Heart left ventricle (tissue), 11 donors: ENCODE data around the gene ELMOD1. TPM values are rescaled to one million over a fixed set of nuclear protein-coding genes. Genes with fewer than 3 reads are reported as not detected.

Experiments
- polyA plus RNA-seq, 2 donors: library from polyadenylated mRNA; stranded (reverse); fragments of 200-250 nt; gene quantifications; one replicate each; pipeline ENCODE4 v1.2.3, GENCODE V29; 2013
- total RNA-seq, 9 donors: library from RNA; depleted of rRNA in 2 of 9; stranded (reverse); fragments of >200 nt in 2 of 9; fragmentation: NEBNext Ultra II Directional in 3 of 9; extraction: Animal tissue kit (Norgen Biotek cat#: 25700) in 3 of 9; gene quantifications; one replicate each; pipeline versions ENCODE4 v1.1.0 to v1.2.4, GENCODE V29; 2016 to 2023
- donor health status: ischemic (EF 13 %, LVEDD 7.1; RV severe dilation, severe dysfunction).
- donor health status: healthy with polysubstance abuse.
- donor health status: DM: no; HTN: yes; CAD: no.
- donor health status: DM: no; HTN: no; CAD: no.
- donor health status: ischemic (EF 25% LVEDD 5.7; RV mildly dilated, moderate dysfunction).
- donor health status: healthy.
- donor health status: DM: yes; HTN: yes; CAD: no.
- donor health status: PGD.
- donor health status: nonischemic (EF 23%, LVEDD 6.1; RV moderate dilation, normal function).

ELMOD1 gene
- total and polyA plus RNA-seq, 11 donors, result 0.12 to 0.75 (median 0.30) TPM; not detected in 2

Other genes starting within 250 kb of the ELMOD1 start
- gene CWF19L2, start 133.3 kb upstream of the ELMOD1 start, total RNA-seq, result 1 to 10 TPM; 5.1 to 8.4 (median 7.5) TPM
- gene CWF19L2, start 133.3 kb upstream of the ELMOD1 start, polyA plus RNA-seq, result 1 to 10 TPM; 4.1 to 4.4 TPM
- gene ALKBH8, start 25.4 kb upstream of the ELMOD1 start, total RNA-seq, result 1 to 10 TPM; 4.8 to 8.6 (median 6.5) TPM
- 1 to 10 TPM; 2.9 to 5.0 TPM for gene ALKBH8, start 25.4 kb upstream of the ELMOD1 start, polyA plus RNA-seq
- gene SLN, start 120.9 kb downstream of the ELMOD1 start, total RNA-seq, result 10 to 100 TPM in 1 of 9 donors, 1 to 10 TPM in 8; 1.1 to 27.6 (median 2.6) TPM
- gene SLN, start 120.9 kb downstream of the ELMOD1 start, polyA plus RNA-seq, result 10 to 100 TPM in 1 of 2 donors, 1 to 10 TPM in 1; 1.8 to 64.8 TPM